AG09309 (cell line): ENCODE measurements around the gene LRCH2.

ENCODE experiments used
- DNase-seq: peaks from one replicate; pipeline ENCODE4 v3.0.0-alpha.2; 2010; ENCODE audit warnings: low read depth
- H3K4me3 ChIP-seq: 2 replicates; pipeline ENCODE4 v1.5.1; 2011; ENCODE audit warnings: mild to moderate bottlenecking, low read depth, low read length, moderate library complexity; ENCODE audit not compliant: control insufficient read depth
- CTCF ChIP-seq: IDR thresholded peaks from 2 replicates; pipeline ENCODE4 v1.5.1; 2011; ENCODE audit warnings: mild to moderate bottlenecking, low read depth, low read length, inconsistent platforms; ENCODE audit not compliant: insufficient read depth, control insufficient read depth; ENCODE audit errors: missing control alignments

The LRCH2 gene

GRCh38 chrX:115261148-115261547, 27.3 kb upstream of the LRCH2 start:
- no peak for TF ChIP-seq CTCF
- no peak overlapping the region for H3K4me3 ChIP-seq
- no peak for DNase-seq

- no peak overlapping the region for H3K4me3 ChIP-seq
- no peak for DNase-seq
- TF ChIP-seq CTCF = no peak
Observed at GRCh38 chrX:115260330-115260729, 26.4 kb upstream of the LRCH2 start.

GRCh38 chrX:115259238-115259875, 25.5 kb upstream of the LRCH2 start:
- peak; percentile 41 for DNase-seq
- TF ChIP-seq CTCF = no peak

GRCh38 chrX:115257711-115258110, 23.8 kb upstream of the LRCH2 start:
- TF ChIP-seq CTCF = no peak

More at GRCh38 chrX:115259238-115259875, 25.5 kb upstream of the LRCH2 start:
- no peak overlapping the region for H3K4me3 ChIP-seq

GRCh38 chrX:115255003-115255402, 21.1 kb upstream of the LRCH2 start:
- TF ChIP-seq CTCF = no peak
- DNase-seq = no peak
- H3K4me3 ChIP-seq = no peak overlapping the region

More at GRCh38 chrX:115257711-115258110, 23.8 kb upstream of the LRCH2 start:
- DNase-seq = no peak
- H3K4me3 ChIP-seq = no peak overlapping the region

- no peak for TF ChIP-seq CTCF
- H3K4me3 ChIP-seq = no peak overlapping the region
- no peak for DNase-seq
Observed at GRCh38 chrX:115251458-115252233, 17.8 kb upstream of the LRCH2 start.

GRCh38 chrX:115237056-115237455, 3.2 kb upstream of the LRCH2 start:
- no peak for TF ChIP-seq CTCF
- H3K4me3 ChIP-seq = no peak overlapping the region
- DNase-seq = no peak
